ENCODE data around the gene RPE65.
A peak's percentile ranks its signal among the peaks of the same experiment; 100 is the strongest.
"Not testable (repeated sequence)": the region's sequence is repeated elsewhere in the genome, so short reads cannot be mapped to it uniquely, and the experiment has no call there.

RPE65 gene

GRCh38 chr1:68409426-68409825 is 40.3 kb downstream of the RPE65 start:
- in situ Hi-C loops (cut with HindIII; ENCODE audit: low sequenced_read_pairs) = no loop called here
- no peak overlapping the region for H3K4me3 ChIP-seq (ENCODE audit: low read depth, low read length)
- TF ChIP-seq, protein P1, sequence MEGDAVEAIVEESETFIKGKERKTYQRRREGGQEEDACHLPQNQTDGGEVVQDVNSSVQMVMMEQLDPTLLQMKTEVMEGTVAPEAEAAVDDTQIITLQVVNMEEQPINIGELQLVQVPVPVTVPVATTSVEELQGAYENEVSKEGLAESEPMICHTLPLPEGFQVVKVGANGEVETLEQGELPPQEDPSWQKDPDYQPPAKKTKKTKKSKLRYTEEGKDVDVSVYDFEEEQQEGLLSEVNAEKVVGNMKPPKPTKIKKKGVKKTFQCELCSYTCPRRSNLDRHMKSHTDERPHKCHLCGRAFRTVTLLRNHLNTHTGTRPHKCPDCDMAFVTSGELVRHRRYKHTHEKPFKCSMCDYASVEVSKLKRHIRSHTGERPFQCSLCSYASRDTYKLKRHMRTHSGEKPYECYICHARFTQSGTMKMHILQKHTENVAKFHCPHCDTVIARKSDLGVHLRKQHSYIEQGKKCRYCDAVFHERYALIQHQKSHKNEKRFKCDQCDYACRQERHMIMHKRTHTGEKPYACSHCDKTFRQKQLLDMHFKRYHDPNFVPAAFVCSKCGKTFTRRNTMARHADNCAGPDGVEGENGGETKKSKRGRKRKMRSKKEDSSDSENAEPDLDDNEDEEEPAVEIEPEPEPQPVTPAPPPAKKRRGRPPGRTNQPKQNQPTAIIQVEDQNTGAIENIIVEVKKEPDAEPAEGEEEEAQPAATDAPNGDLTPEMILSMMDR (IDR thresholded peaks at IDR 0.05; ENCODE audit: low read depth, low read length, missing control alignments) = no peak
- no peak for DNase-seq (ENCODE audit: low read depth)

GRCh38 chr1:68401506-68401905 is 48.2 kb downstream of the RPE65 start:
- TF ChIP-seq, protein P1 (IDR thresholded peaks at IDR 0.05; ENCODE audit: low read depth, low read length, missing control alignments) = no peak
- DNase-seq (ENCODE audit: low read depth) = no peak
- H3K4me3 ChIP-seq (ENCODE audit: low read depth, low read length) = no peak overlapping the region
- in situ Hi-C loops (cut with HindIII; ENCODE audit: low sequenced_read_pairs) = no loop called here

- H3K4me3 ChIP-seq (ENCODE audit: low read depth, low read length); DNase-seq (ENCODE audit: low read depth); in situ Hi-C loops (cut with HindIII; ENCODE audit: low sequenced_read_pairs): not testable (repeated sequence)
Measured at GRCh38 chr1:68395575-68395974, 54.2 kb downstream of the RPE65 start.

DNA sequence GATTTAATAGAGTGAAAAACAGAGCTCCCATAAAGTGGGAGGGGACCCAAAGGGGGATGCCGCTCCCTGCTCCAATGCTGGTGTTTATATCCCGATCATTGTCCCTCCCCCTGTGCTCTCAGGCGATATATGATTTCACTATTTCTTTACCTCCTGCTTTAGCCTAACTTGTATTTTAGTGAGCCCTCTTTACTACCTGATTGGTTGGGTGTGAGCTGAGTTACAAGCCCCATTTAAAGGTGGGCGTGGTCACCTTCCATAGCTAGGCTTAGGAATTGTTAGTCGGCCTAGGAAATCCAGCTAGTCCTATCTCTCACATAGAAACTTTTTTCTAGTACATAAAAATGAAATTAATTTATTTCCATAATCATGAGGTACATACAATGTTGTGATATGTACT is 57.3 kb downstream of the RPE65 start:
- DNase-seq (ENCODE audit: low read depth); in situ Hi-C loops (cut with HindIII; ENCODE audit: low sequenced_read_pairs); H3K4me3 ChIP-seq (ENCODE audit: low read depth, low read length): not testable (repeated sequence)

DNA sequence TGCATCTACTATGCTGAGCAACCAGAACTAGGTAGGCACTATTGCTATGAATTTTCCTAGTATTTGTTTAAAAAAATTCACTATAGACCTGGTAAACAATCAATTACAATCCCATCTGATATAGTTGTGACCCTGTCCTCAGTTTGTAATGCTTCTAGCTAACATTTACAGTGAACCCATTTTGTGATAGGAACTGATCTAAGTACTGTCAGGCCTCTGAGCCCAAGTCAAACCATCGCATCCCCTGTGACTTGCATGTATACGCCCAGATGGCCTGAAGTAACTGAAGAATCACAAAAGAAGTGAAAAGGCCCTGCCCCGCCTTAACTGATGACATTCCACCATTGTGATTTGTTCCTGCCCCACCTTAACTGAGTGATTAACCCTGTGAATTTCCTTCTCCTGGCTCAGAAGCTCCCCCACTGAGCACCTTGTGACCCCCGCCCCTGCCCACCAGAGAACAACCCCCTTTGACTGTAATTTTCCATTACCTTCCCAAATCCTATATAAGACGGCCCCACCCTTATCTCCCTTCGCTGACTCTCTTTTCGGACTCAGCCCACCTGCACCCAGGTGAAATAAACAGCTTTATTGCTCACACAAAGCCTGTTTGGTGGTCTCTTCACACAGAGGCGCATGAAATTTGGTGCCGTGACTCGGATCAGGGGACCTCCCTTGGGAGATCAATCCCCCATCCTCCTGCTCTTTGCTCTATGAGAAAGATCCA is 63.8 kb downstream of the RPE65 start:
- in situ Hi-C loops (cut with HindIII; ENCODE audit: low sequenced_read_pairs); DNase-seq (ENCODE audit: low read depth); H3K4me3 ChIP-seq (ENCODE audit: low read depth, low read length): not testable (repeated sequence)

- no peak overlapping the region for H3K4me3 ChIP-seq (ENCODE audit: low read depth, low read length)
- DNase-seq (ENCODE audit: low read depth) = peak; percentile 4
- TF ChIP-seq, protein P1 (IDR thresholded peaks at IDR 0.05; ENCODE audit: low read depth, low read length, missing control alignments) = no peak
- in situ Hi-C loops (cut with HindIII; ENCODE audit: low sequenced_read_pairs) = no loop called here
Measured at GRCh38 chr1:68384872-68385411, 64.8 kb downstream of the RPE65 start.

GRCh38 chr1:68384321-68384813 is 65.4 kb downstream of the RPE65 start:
- peak; percentile 99 for DNase-seq (ENCODE audit: low read depth)
- no peak overlapping the region for H3K4me3 ChIP-seq (ENCODE audit: low read depth, low read length)
- TF ChIP-seq, protein P1 (IDR thresholded peaks at IDR 0.05; ENCODE audit: low read depth, low read length, missing control alignments) = peak; percentile 42
- in situ Hi-C loops (cut with HindIII; ENCODE audit: low sequenced_read_pairs) = no loop called here

- in situ Hi-C loops (cut with HindIII; ENCODE audit: low sequenced_read_pairs) = no loop called here
- TF ChIP-seq, protein P1 (IDR thresholded peaks at IDR 0.05; ENCODE audit: low read depth, low read length, missing control alignments) = no peak
- no peak for DNase-seq (ENCODE audit: low read depth)
- no peak overlapping the region for H3K4me3 ChIP-seq (ENCODE audit: low read depth, low read length)
Measured at GRCh38 chr1:68383092-68383491, 66.7 kb downstream of the RPE65 start.

Data from astrocyte of the cerebellum (primary cell).